Measurements from ENCODE around the gene ATL1.
A peak's percentile ranks its signal among the peaks of the same experiment; 100 is the strongest.

ATL1 gene

DNA sequence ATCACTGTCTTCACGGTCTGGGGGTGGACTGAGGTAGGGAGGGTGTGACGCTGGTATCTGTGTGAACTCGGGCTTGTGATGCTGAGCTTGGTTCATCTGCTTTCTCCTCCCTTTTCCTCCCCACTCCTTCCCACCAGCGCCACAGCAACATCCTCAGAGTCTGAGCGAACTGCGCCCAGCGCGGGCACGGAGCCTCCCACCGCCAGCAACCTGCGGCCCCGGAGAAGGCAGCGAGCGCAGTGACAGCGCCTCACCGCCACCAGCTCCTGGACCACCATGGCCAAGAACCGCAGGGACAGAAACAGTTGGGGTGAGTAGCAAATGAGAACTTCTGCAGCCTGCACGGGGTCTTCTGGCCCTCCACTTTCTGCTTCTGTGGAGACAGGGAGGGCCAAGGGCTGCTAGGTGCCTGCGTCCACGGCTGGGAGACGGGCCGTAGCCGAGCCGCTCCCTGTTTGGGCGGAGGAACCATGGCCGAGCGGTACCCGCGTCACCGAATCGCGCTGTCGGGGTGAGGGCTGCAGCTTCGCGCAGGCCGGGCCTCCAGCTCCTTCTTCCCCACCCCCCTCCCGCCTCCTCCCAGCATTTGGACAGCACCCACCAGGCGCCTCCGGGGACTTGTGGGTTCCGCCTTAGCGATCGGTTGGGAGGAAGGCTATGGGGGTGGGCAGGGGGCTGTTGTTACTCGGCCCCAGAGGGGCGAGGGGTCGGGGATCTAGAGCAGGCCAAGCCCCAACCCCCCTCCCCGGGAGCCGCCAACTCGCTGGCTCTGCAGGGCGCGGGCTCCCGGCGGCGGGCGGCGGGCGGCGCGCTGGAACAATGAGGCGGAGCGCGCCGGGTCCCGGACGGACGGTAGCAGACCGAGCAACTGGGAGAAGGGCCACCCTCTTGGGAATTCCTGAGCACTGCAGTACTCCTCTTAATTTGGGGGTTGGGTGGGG is at the start of gene ATL1:
TSS of gene ATL1 (plus strand) at position 156 of the 941 bp plus-strand sequence. CDS start at position 277, 121 bp downstream.
- DNase-seq: peak; percentile 61

DNA sequence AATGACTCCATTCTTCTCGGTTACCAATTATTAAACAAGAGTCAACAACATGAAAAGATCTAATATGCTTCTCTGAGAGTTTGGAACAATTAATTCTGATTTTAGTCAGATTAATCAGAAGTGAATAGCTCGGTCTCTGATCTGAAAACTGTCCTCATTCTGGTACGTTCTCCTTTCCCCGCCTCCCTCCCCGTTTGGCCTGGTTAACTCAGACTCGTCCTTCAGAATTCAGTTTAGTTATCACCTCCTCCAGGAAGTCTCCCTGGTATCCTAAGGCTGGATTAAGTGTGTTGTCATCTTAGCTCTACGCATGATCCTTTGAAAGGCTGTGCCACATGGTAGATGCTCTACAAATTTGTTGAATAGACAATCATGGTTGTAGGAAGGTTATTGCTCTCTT is 49.8 kb upstream of the ATL1 start:
- DNase-seq: no peak

DNA sequence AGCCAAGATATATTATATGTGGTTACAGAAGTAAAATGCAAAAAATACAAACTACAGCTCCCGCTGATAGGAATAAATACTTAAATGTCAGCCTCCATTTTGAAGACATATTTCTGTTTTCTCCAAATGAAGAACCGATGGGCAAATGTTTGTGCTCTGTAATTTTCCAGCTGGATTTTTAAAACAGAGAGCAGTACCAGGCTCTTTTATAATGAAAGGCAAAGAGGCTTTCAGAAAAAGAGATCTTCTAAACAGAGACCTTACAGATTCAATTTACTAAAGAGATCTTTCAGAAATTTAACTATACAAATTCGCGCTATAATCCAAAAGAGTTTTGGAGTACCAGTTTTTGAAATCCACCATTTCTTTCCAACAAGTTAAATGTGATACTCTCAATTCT is 47.5 kb upstream of the ATL1 start:
- no peak for DNase-seq

DNA sequence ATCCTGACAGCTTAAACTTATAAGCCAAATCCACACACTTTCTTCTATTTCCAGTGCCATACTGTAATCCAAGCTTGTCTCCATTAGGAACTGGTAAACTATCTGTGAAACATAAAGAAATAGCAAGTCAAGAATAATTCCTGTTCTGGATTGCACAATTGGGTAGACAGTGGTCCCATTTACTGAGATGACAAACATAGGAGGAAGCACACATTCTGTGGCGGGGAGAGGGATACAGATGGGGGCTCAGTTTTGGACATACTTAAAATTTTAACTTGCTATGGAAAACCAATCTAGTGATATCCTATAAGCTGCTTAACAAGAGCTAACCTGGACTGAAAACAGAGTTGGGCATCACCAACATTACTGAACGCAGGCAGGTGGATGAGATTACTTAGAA is 43.9 kb upstream of the ATL1 start:
- DNase-seq: no peak

DNA sequence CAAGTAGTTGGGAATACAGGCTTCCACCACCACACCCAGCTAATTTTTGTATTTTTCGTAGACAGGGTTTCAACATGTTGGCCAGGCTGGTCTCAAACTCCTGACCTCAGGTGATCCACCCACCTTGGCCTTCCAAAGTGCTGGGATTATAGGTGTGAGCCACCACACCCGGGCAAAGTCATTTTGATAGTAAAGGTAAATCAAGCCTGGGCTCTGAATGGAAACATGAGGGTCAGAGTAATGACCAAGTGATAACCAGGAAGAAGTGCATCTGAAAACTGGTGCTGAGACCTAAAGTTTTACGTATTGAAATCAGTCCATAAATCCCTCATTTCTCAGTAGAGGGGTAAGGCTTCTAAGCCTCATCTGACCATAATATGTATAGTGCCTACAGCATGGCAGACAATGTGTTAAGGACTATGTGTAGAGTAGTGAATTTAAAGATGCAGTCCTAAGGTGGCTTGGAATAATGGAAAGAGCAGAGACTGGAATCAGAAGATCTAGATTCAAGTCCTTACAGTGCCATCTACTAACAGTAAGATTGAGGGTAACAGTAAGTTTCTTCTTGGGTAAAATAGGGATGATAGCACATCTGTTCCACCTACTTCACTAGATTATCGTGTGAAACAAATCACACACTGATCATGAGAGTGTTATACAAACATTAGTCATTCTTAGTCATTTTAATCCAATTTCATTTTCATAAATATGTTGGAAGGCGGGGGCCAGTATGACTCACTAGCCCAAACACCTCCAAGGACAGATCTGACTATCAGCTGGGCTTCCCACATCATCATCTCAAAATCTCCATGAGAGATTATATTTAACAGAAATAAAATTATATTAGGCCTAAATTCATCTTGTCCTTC is 38.8 kb upstream of the ATL1 start:
- peak; percentile 80 for DNase-seq

DNA sequence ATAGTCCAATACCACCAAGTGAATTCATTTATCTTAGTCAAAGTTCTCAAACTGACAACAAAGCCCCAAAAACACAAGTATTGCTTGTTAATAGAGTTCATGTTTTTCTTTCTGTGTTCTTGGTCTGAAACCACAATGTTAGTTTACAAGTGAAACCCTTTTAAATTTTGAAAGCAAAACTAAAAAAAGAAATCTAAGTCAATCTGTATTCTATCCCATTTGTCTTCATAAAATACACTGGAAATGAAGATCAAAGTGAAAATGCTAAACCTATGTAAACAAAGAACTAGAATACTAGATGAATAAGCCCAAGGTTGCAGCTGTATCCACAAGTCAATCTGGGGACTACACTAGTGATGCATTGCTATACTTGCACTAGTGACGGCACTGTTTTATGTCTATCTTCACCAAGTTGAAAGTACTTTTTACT is 38.0 kb upstream of the ATL1 start:
- DNase-seq: no peak

DNA sequence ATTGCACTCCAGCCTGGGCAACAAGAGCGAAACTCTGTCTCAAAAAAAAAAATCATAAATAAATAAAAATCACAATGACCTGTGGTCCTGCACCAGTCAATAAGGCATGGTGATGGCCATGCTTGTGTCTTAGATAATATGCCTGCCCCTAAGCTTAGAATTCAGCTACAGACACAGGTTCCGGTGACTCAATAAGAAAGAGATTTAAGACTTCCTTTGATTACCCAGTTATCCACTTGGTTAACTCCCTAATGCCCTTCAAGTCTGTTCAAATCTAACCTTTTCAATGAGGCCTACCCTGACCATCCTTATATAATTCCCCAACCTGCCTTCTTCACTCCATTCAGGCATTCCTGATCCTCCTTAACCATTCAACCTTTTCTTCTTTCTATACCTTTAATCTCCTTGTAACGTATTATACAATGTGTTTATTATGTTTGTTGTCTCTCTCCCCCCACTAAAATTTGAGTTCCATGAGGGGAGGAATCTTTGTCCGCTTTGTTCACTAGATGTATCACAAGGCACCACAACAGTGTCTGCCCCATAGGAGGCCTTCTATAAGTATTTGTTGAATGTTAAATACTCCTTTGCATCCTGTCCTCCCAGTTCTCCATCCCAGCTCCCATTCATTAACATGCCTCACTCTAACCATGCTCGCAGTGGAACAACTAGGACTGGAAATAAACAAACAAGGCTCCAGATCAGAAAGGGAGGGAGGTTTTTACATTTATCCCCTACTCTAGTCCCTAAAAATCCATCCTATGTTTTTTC is 36.5 kb upstream of the ATL1 start:
- no peak for DNase-seq

DNA sequence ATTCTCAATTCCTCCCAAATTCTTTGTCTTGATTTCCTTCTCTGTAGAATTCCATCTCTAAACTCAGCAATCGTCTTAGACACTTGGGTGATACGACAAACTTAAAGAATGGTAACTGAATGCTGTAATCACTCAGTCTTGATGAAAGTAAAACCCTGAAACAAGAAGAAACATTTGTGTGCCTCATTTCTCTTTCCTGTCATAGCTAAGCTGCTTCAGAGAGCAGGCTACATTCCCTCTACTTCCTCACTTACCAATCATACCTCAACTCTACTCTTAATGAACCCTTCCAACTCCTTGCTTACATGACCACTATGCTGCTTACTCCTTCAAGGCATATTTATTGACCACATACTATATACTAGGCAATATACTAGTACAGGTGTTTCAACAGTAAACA is 35.9 kb upstream of the ATL1 start:
- DNase-seq: no peak

DNA sequence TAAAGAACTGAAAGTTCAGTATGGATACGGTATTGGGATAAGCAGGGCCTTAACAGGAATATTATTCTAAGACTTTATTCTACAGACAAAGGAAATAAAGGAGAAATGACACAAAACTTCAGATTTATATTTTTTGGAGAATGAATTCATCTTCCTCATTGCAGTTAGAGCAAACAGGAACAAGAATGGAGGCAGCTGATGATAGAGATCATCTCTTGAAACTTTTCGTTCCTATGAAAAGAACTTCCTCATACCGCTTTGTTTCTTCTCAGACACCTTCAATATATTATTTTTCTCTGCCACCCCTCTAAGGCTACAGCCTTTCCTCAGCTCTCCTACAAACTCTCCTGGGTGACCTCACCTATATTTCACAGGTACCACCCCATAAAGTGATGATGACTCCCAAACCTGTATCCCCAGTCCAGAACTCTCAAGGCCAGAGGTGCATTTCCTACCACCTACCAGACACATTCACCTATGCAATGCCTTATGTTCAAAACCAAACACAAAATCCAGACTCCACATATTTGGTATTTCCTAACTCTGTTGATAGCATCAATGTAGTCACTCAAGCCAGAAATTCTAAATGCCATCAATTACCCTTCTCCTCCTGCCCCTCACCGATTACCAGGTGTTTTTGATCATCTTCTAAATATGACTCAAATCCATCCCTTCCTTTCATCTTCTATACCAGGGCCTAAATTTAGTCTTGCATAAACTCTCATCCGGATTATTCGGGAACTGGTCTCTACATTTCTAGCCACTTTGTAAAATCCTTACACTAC is 35.0 kb upstream of the ATL1 start:
- DNase-seq: no peak

DNA sequence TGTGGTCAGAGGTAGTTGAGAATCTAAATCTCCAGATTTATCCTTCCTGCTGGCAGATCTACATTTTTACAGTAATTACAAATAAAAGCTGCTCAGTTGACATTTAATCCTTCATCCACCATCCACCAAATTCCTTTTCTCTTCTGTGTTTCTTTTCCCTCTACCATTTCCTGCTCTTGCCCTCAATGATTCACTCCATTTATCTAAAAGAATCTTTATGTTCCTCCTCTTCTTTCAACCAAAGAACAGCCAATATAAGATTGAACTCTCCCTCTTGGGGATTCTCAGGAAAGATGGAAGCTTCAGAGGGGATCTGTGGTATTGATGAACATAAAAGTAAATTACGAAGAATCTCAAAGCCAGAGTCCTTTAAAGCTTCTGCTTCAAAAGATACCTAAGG is 31.9 kb upstream of the ATL1 start:
- no peak for DNase-seq

DNA sequence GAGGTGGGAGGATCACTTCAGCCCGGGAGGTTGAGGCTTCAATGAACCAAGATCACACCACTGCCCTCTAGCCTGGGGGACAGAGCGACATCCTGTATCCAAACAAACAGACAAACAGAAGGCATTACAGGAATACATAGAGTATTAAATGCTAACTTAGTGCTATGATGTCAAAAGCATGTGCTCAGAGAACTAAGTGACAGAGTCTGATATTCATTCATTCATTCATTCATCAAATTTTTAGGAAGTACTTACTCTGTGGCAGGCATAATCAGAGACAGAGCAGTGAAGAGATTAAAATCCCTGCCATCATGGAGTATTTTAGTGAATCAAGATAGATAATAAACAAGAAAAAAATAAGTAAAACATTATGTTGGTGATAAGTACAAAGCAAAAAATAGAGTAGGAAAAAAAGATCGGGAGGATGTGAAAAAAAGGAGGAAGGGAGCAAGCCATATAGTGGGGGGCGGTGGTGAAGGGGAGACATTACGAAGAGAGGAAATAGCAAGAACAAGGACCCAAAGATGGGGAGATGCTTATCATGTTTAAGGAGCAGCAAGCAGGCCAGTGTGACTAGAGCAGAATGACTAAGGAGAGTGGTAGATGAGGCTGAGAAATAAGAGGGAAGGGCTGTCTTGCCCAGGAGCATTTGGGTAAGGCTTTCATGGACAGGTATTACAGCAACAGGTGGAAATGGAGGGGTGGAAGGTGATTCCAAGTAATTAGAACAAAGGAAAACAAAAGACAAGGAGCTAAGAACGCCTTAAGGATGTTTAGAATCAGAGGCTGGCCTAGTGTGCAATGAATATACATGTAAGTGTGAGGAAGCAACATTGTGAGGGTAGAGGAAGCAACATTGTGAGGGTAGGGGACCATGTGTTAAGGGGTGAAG is 30.4 kb upstream of the ATL1 start:
- DNase-seq: no peak

DNA sequence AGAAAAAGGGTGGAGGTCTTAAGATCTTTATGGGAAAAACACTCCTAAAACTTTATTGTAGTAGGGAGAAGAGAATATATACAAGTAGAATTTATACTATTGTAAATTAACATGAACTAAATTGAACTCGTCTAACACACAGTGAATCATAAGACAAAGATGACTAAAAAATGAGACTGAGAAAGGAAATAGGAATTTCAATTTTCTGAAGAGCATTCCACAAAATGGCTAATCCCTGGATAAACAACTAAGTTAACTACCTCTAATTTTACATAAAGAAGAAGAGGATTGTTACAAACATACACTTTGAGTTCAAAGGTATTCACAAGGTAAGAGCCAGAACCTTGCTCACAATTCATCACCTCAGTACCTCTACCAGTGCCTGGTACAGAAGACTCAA is 29.6 kb upstream of the ATL1 start:
- DNase-seq: no peak

DNA sequence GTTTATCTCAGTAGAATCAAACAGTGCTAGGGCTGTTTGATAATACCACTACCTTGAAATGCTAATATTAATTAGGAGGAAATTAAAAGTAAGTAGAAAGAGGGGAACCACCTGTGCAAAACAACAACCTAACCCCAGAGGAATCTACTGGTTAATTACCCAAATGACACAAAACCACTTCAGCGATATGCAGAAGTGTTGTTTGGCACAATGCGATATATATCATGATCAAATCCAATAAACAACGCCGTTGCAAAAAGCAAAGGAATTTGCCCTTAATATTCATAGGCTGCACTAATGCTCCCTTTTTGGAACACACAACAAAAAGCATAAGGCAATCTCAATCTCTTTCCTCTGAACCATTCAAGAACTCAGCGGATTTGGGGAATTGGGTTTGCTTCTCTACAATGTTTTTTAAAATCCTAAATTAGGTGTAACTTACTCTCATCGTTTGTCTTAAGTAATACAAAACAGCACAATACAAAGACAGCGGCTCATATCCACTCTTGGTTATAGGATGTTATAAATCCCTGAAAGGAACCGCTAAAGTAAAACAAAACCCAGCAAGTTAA is 29.1 kb upstream of the ATL1 start:
- no peak for DNase-seq

DNA sequence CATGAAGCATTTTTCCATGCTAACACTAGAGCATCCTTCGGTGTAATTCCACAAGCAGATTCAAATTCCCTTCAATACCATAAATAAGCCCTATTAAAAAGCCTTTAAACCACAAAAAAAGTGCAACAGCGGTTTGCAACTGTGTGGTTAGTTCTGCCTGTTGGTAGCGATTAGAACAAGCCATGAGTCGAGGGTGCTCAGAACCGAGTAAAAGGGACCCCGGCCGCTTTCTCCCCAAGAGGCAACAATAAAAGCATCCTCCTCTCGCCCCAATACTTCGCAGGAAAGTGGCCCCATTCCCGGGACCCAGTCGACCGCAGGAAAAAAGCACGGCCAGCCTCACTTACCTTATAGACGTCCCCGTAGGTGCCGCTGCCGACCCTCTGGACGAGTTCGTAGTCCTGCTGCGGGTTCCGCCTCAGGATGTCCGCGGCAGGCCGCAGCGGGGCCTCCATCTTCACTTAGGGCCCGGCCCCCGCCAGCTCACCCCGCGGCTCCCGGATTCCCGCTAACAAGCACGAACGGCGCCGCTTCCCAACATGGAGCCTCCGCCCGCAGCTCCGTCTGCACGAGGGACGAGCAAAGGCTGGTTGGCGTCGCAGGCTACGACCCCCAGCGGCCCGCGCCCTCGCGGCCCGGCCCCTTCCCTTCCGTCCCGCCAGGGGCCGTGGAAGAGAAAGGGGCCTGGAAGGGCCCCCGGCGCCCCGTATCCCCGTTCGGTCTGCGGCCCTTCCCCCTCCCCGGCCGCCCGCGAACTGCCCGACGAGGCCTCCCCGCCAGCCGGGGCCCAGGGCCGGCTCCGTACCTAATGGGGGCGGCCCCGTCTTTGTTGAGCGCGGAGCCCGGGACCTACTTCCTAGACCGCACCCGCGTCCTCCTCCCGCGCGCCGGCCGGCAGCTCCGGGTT is 28.1 kb upstream of the ATL1 start:
- DNase-seq: peak; percentile 34

DNA sequence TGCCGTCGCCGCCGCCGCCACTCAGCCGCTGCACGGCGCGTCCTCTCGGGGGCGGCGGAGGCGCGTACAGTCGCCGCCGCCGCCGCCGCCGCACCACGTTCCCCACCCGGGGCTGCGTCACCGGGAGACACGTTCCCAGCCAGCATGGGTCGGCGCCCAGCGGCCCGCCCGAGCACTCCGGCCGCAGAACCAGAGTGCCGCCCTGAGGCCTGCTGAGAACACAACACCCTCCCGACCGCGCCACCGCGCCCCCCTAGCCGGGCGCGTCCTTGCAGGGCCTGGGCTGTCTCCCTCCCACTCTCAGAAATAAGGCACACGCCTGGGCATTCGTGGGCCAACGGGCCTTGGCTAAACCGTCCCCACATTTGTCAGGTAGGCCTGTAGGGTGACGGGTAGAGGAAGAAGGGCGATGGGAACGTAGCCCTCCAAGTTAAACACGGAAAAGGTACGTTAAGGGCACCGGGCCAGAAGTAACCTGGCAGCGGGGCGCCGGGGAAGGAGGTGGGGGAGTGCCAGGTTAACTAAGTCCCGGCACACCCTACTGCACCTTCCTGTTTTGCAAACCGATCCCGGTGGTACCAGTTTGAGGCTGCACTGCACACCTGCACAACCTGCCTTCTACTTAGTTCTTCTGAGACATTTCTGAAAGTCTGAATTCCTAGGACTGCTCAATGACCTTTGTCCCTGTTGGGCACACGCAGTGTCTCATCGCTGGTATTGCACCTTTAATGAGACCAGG is 27.3 kb upstream of the ATL1 start, which contains the start of gene MAP4K5:
TSS of gene MAP4K5 (minus strand) at position 68 of the 739 bp plus-strand sequence. CDS start 520 bp downstream, outside the sequence.
- DNase-seq: peak; percentile 92

DNA sequence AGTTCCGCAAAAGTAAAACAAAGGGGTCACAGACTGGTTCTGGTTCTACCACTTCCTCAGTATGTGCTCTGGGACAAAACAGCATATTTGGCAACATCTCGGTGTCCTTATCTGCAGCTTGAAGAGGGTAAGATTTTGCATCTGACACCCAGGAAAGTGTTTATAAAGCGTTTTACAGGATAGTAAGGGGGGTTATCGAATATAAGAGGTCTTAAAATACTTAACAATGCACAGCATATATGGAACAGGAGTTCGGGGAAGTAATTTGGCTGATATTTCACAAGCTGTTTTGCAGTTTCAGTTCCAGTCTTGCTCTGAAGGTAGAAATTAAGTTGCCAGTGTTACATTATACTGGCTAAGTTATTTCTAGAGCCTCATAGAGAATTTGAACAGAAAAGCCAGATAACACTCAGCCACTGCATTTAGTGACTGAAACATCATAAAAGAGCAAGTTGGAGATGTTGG is 26.7 kb upstream of the ATL1 start:
- no peak for DNase-seq

DNA sequence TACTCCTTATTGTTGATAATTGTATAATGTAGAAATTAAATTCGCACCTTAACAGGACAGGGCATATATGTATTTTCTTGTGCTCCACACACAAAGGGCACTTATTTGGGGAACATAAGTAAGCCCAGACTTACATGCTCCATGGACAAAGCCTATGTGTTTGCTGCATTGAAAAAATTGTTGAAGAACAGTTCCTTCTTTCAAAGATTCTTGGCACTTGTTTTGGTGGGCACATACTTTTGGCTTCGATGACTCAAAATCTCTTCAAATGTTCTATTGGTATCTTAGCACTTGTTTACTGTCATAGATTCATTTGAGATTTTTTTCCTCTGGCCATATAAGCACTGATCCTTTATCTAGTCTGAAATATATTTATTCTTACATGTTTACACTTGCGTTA is 26.1 kb upstream of the ATL1 start:
- no peak for DNase-seq

DNA sequence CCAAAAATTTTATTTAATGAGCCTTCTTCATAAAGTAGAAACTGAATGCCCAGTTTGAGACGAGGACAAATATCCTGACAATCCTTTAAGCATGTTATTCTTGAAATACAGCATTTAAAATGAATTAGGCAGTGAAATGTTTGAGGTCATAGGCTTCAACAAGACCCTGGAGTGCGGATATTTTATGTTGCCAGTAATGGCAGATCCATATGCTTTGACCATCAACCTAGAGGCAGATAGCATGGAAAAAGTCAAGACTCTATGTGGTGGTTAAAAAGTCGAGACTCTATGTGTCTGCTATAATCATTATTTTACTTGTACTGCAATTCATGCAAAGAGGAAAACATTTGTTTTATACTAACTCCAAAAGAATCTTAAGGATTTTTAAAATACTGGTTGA is 25.5 kb upstream of the ATL1 start:
- DNase-seq: no peak

DNA sequence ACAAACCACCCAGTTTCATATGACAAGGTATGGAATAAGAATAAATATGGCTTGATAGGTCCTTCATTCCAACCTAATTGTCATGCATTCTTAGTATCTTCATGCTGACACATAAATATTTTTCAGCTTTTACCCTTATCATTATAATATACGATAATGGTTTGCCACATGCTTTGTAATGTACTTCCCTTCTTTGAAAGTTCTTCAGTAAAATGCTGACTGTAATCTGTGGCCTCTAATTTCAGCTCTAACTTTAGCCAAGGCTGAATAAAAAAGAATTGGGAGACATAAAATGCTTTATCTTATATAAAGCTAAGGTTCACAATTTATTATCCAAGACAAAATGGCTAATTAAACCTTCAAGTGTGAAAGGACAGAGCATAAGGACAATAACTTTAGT is 24.9 kb upstream of the ATL1 start:
- DNase-seq: no peak

Measured in activated CD4-positive, alpha-beta T cell treated with anti-CD3 and anti-CD28 coated beads for 48 hours (primary cell).